Activated naive CD4-positive, alpha-beta T cell treated with anti-CD3 and anti-CD28 coated beads, Interleukin-2, amount 50 U/mL, for 72 hours (primary cell): Measurements from ENCODE around the gene WDR27. TPM values are rescaled to one million over a fixed set of nuclear protein-coding genes. Genes with fewer than 3 reads are reported as not detected.

ENCODE experiments used
- ATAC-seq, 2 donors: fragments of 150-1000 bp; cut with Tn5 transposase; 2 replicates each; pipeline ENCODE4 v1.10.0; 2021; ENCODE audit warnings: mild to moderate bottlenecking in 2 of 2, moderate library complexity in 2 of 2
- DNase-seq, 2 donors: peaks; one replicate each; pipeline ENCODE4 v3.0.0; 2021 to 2022; ENCODE audit warnings: low spot score in 2 of 2
- H3K27ac Mint-ChIP-seq, 2 donors: one replicate each; pipeline ENCODE4 v1.8.0; 2022; ENCODE audit warnings: mild to moderate bottlenecking in 2 of 2, mixed read lengths in 2 of 2
- H3K36me3 Mint-ChIP-seq, 2 donors: one replicate each; pipeline ENCODE4 v1.8.0; 2022; ENCODE audit warnings: mixed read lengths in 2 of 2
- H3K9me3 Mint-ChIP-seq, 2 donors: one replicate each; pipeline ENCODE4 v1.8.0; 2022; ENCODE audit warnings: mixed read lengths in 2 of 2
- total RNA-seq, 2 donors: library from RNA; stranded (reverse); gene quantifications; one replicate each; pipeline ENCODE4 v1.2.3, GENCODE V29; 2022

Gene WDR27
- total RNA-seq, 2 donors from 2014 or later: 28.9 to 48.1 TPM

DNA sequence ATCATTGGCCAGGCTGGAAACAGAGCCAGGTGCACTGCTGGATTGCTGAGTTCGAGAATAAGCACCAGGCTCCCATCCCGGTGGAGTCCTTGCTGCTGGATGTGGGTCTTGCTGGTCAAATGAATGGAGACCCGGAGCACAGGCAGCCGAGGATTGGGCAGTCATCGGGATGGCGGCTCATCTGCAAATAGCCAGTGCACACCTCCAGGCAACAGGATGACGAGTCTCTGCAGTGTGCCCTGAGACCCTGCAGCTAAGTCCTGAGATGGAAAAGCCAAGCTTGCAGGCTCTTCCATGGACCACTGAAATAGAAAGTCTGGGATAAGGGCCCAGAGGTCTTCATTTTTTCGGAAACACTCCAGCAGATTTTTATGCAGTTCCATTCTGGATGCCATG is 143.5 kb downstream of the WDR27 start:
- no peak for DNase-seq
- ATAC-seq: no peak
- Mint-ChIP-seq H3K36me3 (peaks cover 35 to 45% of the 10 kb centered on the region in 2 donors), H3K9me3 (peaks cover 0 to 11% of the 10 kb centered on the region in 2 donors), H3K27ac (no peak overlapping the region)

DNA sequence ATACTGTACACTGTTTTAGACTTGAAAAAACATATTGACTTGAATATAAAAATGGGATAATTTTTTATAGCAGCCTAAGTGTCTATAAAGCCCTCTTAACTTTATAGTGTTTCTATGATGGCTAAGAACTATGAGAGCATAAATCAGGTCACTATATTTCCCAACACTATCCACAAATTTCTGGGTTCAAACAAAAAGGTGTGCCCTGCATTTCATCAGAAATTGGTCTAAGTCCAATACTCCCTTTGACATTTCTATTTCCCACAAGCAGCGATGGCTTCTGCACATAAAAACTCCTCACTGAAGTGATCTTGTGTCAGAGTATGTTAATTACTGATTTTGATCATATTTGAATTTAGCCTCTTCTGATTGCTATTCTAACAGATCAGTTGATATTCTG is 143.9 kb downstream of the WDR27 start:
- Mint-ChIP-seq H3K9me3 (peaks cover 0 to 11% of the 10 kb centered on the region in 2 donors), H3K36me3 (peaks cover 35 to 41% of the 10 kb centered on the region in 2 donors), H3K27ac (no peak overlapping the region)
- no peak for ATAC-seq
- DNase-seq: no peak

GRCh38 chr6:169556758-169557548 is 144.9 kb downstream of the WDR27 start:
- DNase-seq (peak in 1 of 2 donors; percentile 40), ATAC-seq (peak; percentile 99 to 100)
- peak overlapping the region in 1 of 2 donors; percentile 46 for H3K27ac Mint-ChIP-seq
- peaks cover 25 to 31% of the 10 kb centered on the region in 2 donors for H3K36me3 Mint-ChIP-seq
- H3K9me3 Mint-ChIP-seq: peaks cover 0 to 5% of the 10 kb centered on the region in 2 donors

DNA sequence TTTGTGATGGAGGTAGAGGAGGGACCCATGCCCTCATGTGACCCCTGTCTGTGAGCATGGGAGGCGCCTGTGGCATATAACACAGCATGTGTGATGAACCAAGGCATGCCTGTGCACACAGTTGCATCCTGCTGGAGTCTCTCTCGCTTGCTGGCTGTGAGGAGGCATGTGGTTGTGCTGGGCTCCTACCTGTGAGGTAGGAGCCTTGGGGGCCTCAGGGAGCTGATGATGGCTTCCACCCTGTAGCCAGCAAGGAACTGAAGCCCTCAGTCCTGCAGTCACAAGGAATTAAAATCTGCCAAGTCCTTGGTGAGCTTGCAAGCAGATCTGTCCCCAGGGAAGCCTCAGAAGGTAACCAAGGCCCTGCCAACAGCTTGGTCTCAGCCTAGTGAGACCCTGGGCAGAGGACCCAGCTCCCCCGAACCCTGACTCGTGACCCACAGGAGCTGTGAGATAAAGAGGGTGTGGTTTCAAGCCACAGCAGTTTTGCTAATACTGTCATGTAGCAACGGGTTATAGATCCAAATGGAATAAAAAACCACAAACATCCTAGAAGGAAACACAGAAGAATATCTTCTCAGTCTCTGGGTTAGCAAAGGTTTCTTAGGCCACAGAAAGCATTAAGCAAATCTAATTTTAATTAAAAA is 145.7 kb downstream of the WDR27 start:
- H3K27ac Mint-ChIP-seq: no peak overlapping the region
- peaks cover 21 to 23% of the 10 kb centered on the region in 2 donors for H3K36me3 Mint-ChIP-seq
- peaks cover 0 to 5% of the 10 kb centered on the region in 2 donors for H3K9me3 Mint-ChIP-seq
- ATAC-seq (no peak), DNase-seq (no peak)

DNA sequence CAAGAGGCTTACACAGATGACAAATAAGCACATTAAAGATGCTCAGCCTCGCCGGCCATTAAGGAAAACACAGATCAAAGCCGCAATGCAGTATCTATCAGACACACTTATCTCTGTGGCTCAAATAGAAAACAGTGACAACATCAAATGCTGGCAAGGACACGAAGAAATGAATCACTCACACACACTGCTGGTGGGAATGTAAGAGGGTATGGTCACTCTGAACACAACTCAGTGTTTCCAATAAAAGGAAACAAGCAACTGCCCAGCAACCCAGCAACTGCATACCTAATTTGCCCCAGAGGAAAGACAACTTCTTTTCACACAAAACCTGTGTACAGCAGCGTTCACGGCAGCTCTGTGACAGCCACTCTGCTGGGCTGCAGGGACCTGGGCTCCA is 155.8 kb downstream of the WDR27 start:
- Mint-ChIP-seq H3K27ac (no peak overlapping the region), H3K9me3 (peaks cover 0 to 6% of the 10 kb centered on the region in 2 donors), H3K36me3 (peaks cover 12 to 13% of the 10 kb centered on the region in 2 donors)
- ATAC-seq (no peak), DNase-seq (no peak)

DNA sequence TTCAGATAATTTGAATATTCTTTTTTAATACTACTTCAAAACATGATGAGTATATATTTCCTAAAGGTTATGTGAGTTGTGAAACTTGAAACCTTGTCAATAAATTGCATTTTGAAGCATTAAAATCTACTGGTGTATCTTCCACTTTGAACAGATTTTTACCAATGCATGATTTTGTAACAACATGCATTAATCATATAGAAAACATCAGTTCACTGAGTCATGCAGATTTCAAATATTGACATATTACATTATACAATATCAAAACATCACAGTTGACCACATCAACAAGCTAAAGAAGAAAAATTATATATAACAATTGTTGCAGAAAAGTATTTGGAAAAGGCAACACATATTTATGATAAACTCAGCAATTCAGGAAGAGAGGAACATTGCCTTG is 158.1 kb downstream of the WDR27 start:
- DNase-seq: no peak
- ATAC-seq: no peak
- H3K36me3 Mint-ChIP-seq: peaks cover 10 to 12% of the 10 kb centered on the region in 2 donors
- no peak overlapping the region for H3K27ac Mint-ChIP-seq
- peaks cover 0 to 4% of the 10 kb centered on the region in 2 donors for H3K9me3 Mint-ChIP-seq

DNA sequence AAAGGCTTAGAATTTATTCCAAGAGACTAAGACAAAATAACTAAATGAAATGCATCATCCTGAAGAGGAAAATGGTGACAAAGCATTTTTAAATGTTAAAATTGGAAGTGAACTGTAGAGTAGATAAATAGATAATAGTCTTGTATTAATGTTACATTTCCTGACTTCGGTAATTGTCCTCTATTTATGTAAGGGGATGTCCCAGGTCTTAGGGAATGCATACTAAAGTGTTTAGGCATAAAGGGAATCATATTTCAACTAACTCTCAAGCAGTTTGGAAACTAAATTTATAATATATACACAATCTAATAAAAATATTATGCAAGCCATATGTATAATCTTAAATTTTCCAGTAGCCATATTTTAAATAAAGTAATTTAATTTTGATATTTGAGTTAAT is 159.3 kb downstream of the WDR27 start:
- Mint-ChIP-seq H3K27ac (no peak overlapping the region), H3K36me3 (peaks cover 7 to 8% of the 10 kb centered on the region in 2 donors), H3K9me3 (peaks cover 2 to 4% of the 10 kb centered on the region in 2 donors)
- DNase-seq (no peak), ATAC-seq (no peak)

DNA sequence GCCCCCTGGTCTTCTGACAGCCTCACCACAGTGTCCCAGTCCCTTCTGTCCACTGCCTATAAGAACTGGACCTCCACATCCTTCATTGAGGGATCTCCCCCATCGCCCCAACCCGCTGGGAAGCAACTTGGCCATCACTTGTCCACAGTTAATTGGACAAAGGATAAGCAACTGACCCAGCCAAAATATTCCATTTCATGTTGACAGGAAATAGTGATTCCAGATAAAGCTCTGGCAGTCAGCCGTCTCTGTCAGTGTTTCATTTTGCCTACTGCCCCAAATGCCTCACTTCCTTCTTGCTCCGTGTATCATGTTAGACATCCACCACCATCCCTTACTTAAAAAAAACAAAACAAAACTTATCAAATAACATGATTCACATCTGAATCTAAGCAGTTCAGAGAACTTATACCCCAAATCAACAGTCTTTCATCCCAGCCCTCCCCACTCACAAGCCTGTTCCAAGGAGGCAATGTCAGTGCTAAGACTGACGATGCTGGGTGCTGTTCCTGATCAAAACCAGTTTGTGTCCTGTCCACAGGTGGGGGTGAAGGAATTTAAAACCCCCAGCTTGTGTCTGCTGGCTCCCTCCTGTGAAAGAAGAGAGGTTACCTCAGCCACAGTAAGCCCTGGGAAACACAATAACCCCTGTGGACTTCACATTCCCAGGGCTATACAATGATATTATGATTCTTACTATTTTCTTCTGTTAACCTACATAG is 162.5 kb downstream of the WDR27 start:
- Mint-ChIP-seq H3K36me3 (peaks cover 22 to 23% of the 10 kb centered on the region in 2 donors), H3K9me3 (peaks cover 16 to 18% of the 10 kb centered on the region in 2 donors), H3K27ac (no peak overlapping the region)
- no peak for ATAC-seq
- DNase-seq: no peak

- DNase-seq (no peak), ATAC-seq (no peak)
- peaks cover 18 to 30% of the 10 kb centered on the region in 2 donors for H3K9me3 Mint-ChIP-seq
- H3K36me3 Mint-ChIP-seq: peaks cover 34 to 36% of the 10 kb centered on the region in 2 donors
- no peak overlapping the region for H3K27ac Mint-ChIP-seq
These were observed 165.2 kb downstream of the WDR27 start for GRCh38 chr6:169536446-169537170.

DNA sequence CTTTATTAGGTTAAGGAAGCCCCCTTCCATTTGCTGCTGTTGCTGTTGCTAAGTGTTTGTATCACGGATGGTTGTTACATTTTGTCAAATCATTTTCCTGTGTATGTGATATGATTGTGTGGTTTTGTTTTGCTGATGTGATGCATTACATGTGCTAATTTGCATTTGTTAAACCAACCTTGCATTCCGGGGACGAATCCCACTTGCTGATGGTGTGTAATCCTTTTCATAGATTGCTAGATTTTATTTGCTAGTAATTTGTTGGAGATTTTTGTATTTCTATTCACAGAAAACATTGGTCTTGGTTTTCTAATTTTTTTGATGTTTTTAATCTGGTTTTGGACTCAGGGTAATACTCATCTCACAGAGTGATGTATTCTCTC is 167.8 kb downstream of the WDR27 start:
- Mint-ChIP-seq H3K9me3 (peaks cover 18 to 30% of the 10 kb centered on the region in 2 donors), H3K36me3 (peaks cover 34 to 36% of the 10 kb centered on the region in 2 donors), H3K27ac (no peak overlapping the region)
- no peak for DNase-seq
- ATAC-seq: no peak

DNA sequence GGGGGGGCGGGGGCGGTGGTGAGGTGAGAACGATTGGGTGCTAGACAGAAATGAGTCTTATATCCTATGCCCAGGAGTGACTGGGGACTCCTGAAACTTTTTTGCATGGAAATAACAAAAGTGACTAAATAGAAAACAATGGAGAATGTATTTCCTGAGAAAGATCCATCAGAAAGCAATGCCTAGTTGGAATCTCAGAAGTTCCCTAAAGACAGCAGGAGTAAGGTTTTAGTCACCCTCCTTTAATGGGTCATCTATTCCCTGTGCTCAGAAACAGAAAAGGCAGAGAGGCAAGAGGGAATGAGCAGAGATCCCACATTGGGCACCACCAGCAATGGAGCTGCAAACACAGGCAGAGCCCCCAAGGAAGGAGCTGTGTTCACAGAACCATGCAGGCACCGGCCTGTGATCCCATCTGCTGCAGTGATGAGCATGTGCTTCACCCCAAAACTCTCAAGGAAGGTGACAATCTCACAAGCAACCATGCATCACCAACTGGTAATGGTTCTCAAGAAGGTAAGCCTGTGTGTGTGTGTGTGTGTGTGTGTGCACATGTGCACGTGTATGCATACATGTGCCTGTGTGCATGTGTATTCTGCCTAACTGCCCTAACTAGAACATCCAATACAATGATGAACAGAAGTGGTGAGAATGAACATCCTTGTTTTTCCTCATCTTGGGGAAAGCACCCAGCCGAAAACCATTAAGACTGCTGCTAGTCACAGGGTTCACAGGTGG is 168.4 kb downstream of the WDR27 start:
- no peak overlapping the region for H3K27ac Mint-ChIP-seq
- H3K9me3 Mint-ChIP-seq: peaks cover 18 to 30% of the 10 kb centered on the region in 2 donors
- H3K36me3 Mint-ChIP-seq: peaks cover 34 to 36% of the 10 kb centered on the region in 2 donors
- ATAC-seq (no peak), DNase-seq (no peak)

GRCh38 chr6:169530752-169531123 is 171.1 kb downstream of the WDR27 start:
- DNase-seq (no peak), ATAC-seq (peak; percentile 74 to 85)
- H3K27ac Mint-ChIP-seq: peak overlapping the region in 1 of 2 donors; percentile 62
- peaks cover 14 to 17% of the 10 kb centered on the region in 2 donors for H3K36me3 Mint-ChIP-seq
- H3K9me3 Mint-ChIP-seq: peaks cover 3 to 19% of the 10 kb centered on the region in 2 donors

- ATAC-seq (peak; percentile 89 to 90), DNase-seq (peak in 1 of 2 donors; percentile 7)
- Mint-ChIP-seq H3K27ac (peak overlapping the region in 1 of 2 donors; percentile 62), H3K36me3 (peaks cover 11 to 14% of the 10 kb centered on the region in 2 donors), H3K9me3 (peaks cover 0 to 15% of the 10 kb centered on the region in 2 donors)
These were observed 171.7 kb downstream of the WDR27 start for GRCh38 chr6:169529931-169530751.

- Mint-ChIP-seq H3K9me3 (peaks cover 0 to 11% of the 10 kb centered on the region in 2 donors), H3K36me3 (peaks cover 8 to 12% of the 10 kb centered on the region in 2 donors), H3K27ac (no peak overlapping the region)
- DNase-seq (no peak), ATAC-seq (no peak)
These were observed 173.1 kb downstream of the WDR27 start for GRCh38 chr6:169528755-169529154.

- Mint-ChIP-seq H3K9me3 (peaks cover 0 to under 1% of the 10 kb centered on the region in 2 donors), H3K27ac (no peak overlapping the region), H3K36me3 (no peaks in the 10 kb centered on the region)
- DNase-seq (no peak), ATAC-seq (no peak)
These were observed 174.5 kb downstream of the WDR27 start for GRCh38 chr6:169527306-169527705.
